Neural progenitor cell (in vitro differentiated cells): Measurements from ENCODE around the gene FAM163B.

Source experiments
- EZH2 ChIP-seq: fragments of 200-600 bp; sonication (generic); IDR thresholded peaks from 2 replicates; pipeline ENCODE4 v1.6.1; 2017; ENCODE audit warnings: antibody characterized with exemption, mild to moderate bottlenecking, moderate library complexity
- EZH2phosphoT487 ChIP-seq: fragments of 200-600 bp; sonication (generic); IDR thresholded peaks from 2 replicates; pipeline ENCODE4 v1.6.1; 2017; ENCODE audit warnings: antibody characterized with exemption
- TF ChIP-seq, protein P1 (sequence below): fragments of 200-600 bp; sonication (generic); IDR thresholded peaks from 2 replicates; pipeline ENCODE4 v1.5.1; 2017; ENCODE audit warnings: antibody characterized with exemption, mild to moderate bottlenecking

DNA sequence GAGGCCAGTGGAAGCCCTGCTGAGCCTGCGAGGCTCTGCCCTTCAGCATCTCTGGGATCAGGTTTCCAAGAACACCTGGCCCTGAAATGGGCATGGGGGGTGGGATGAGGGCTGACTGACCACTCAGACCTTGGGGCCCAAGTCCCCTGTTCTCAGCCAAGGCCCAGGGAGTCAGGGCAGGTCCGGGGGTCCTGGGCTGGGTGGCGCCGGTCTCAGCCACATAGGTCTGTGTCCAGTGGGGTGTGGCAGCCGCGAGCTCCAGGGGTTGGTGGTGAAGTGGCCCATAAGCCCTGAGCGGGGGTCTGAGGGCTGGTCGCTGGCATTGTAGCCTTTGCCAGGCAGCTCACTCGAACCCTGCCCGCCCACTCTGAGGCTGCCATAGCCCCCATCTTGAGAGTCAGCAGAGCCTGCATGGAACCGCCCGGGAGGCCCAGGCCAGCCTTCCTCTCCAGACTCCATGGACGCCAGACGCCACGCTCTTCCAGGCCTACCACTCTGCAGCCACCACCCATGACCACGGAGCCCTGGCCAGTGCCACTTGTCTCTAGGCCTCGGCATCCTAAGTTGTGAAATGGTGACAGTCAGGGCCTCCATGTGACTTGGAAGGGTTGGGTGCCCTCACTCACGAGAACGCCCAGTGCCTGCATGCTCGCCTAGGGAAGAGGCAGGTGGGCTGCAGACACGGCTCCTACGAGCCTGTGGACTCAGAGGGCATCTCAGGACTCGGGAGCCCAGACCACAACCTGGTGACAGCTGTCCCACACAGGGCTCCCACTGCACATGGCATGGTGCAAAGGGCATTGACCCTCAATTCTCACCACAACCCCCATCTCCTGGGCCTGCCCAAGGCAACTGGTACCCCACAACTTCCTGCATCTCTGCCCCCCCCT lies 20.3 kb upstream of the FAM163B start:
- TF ChIP-seq, protein P1, sequence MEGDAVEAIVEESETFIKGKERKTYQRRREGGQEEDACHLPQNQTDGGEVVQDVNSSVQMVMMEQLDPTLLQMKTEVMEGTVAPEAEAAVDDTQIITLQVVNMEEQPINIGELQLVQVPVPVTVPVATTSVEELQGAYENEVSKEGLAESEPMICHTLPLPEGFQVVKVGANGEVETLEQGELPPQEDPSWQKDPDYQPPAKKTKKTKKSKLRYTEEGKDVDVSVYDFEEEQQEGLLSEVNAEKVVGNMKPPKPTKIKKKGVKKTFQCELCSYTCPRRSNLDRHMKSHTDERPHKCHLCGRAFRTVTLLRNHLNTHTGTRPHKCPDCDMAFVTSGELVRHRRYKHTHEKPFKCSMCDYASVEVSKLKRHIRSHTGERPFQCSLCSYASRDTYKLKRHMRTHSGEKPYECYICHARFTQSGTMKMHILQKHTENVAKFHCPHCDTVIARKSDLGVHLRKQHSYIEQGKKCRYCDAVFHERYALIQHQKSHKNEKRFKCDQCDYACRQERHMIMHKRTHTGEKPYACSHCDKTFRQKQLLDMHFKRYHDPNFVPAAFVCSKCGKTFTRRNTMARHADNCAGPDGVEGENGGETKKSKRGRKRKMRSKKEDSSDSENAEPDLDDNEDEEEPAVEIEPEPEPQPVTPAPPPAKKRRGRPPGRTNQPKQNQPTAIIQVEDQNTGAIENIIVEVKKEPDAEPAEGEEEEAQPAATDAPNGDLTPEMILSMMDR: no peak
- no peak for TF ChIP-seq EZH2phosphoT487
- TF ChIP-seq EZH2: no peak
